A673 (cell line): ENCODE results near the gene NAA35. TPM values are rescaled to one million over a fixed set of nuclear protein-coding genes. Genes with fewer than 3 reads are reported as not detected.
"Not testable (repeated sequence)": the region's sequence is repeated elsewhere in the genome, so short reads cannot be mapped to it uniquely, and the experiment has no call there.

Source experiments
- BruUV-seq: library from RNA; stranded (reverse); fragments of 400-500 nt; replicated peaks from 2 replicates; lab custom pipeline; 2021; lab: Mats Ljungman, UMichigan
- CTCF ChIA-PET: fragments of 300-600 bp; sonication (Branson Sonifier 250); formaldehyde crosslinking; loops from one replicate; lab custom pipeline; 2022; ENCODE audit warnings: antibody characterized with exemption; lab: Charles Lee
- POLR2A ChIA-PET: fragments of 300-600 bp; sonication (Branson Sonifier 250); formaldehyde crosslinking; loops from one replicate; lab custom pipeline; 2022; ENCODE audit warnings: antibody characterized with exemption; ENCODE audit not compliant: low non-redundant PET; lab: Charles Lee
- DNase-seq: peaks from one replicate; pipeline ENCODE4 v3.0.0-alpha.2; 2015; ENCODE audit warnings: low spot score
- H3K27ac ChIP-seq: fragments of 200-600 bp; sonication (generic); 2 replicates; pipeline ENCODE4 v1.5.1; 2016; ENCODE audit warnings: mixed run types, low read depth, mild to moderate bottlenecking, mixed read lengths, antibody characterized with exemption, low read length; ENCODE audit not compliant: poor library complexity, severe bottlenecking
- H3K27me3 ChIP-seq: fragments of 200-600 bp; sonication (generic); replicated peaks from 2 replicates; pipeline ENCODE4 v1.6.1; 2017; ENCODE audit warnings: mixed run types, low read depth, mild to moderate bottlenecking, mixed read lengths, antibody characterized with exemption, low read length; ENCODE audit not compliant: insufficient read depth, poor library complexity
- H3K36me3 ChIP-seq: fragments of 200-600 bp; sonication (generic); 2 replicates; pipeline ENCODE4 v1.6.1; 2016; ENCODE audit warnings: mixed run types, mild to moderate bottlenecking, mixed read lengths, antibody characterized with exemption, low read length; ENCODE audit not compliant: insufficient read depth, poor library complexity, severe bottlenecking
- H3K4me1 ChIP-seq: fragments of 200-600 bp; sonication (generic); 2 replicates; pipeline ENCODE4 v1.6.1; 2017; ENCODE audit warnings: mixed run types, mild to moderate bottlenecking, mixed read lengths, antibody characterized with exemption, low read length; ENCODE audit not compliant: insufficient read depth, poor library complexity, severe bottlenecking
- H3K4me3 ChIP-seq: fragments of 200-600 bp; sonication (generic); 2 replicates; pipeline ENCODE4 v1.5.1; 2016; ENCODE audit warnings: low read depth, mixed run types, mild to moderate bottlenecking, mixed read lengths, low read length; ENCODE audit not compliant: poor library complexity, severe bottlenecking
- H3K9me3 ChIP-seq: fragments of 200-600 bp; sonication (generic); 2 replicates; pipeline ENCODE4 v1.6.1; 2016; ENCODE audit warnings: mixed run types, low read depth, mild to moderate bottlenecking, mixed read lengths, antibody characterized with exemption, low read length; ENCODE audit not compliant: poor library complexity, severe bottlenecking
- EZH2 ChIP-seq: fragments of 200-600 bp; sonication (generic); IDR thresholded peaks from 2 replicates; pipeline ENCODE4 v1.6.1; 2017; ENCODE audit warnings: borderline replicate concordance, low read depth, mild to moderate bottlenecking, mixed read lengths, antibody characterized with exemption, low read length; ENCODE audit not compliant: poor library complexity, severe bottlenecking
- intact Hi-C: fragments of 100-400 bp; cut with micrococcal nuclease; formaldehyde crosslinking; loops from one replicate; pipeline ENCODE4 v1.10.0; 2022; ENCODE audit not compliant: unreplicated experiment
- total RNA-seq: library from RNA; stranded (reverse); gene quantifications from 2 replicates; pipeline ENCODE4 v1.2.3, GENCODE V29; 2021
- TF ChIP-seq, protein P1 (sequence below): fragments of 300-800, 200-600 bp; sonication (generic); conservative IDR thresholded peaks from 2 replicates; pipeline ENCODE4 v1.5.1; 2017; ENCODE audit warnings: low read depth, mild to moderate bottlenecking, antibody characterized with exemption, low read length, moderate library complexity, mixed read lengths

Gene NAA35
- total RNA-seq, 1 experiment from 2014 or later = 28.4 TPM

DNA sequence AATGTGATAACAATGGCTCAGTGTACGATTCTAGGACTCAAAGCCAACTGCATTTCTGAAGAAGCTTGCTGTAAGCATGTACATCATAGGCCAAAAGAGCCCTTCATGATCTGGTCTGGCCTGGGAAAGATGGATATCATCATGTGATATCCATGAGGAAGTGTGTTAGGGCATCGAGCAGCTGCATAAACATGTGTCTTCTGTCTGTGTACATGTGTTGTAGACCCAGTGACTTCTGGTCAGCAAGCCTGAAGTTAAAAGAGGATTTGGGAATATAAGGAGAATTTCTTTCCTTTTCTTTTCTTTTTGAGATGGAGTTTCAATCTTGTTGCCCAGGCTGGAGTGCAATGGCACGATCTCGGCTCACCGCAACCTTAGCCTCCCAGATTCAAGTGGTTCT, 15.5 kb upstream of the NAA35 start:
- Histone ChIP-seq H3K27ac (no peak overlapping the region), H3K36me3 (no peaks in the 10 kb centered on the region), H3K4me3 (no peak overlapping the region), H3K9me3 (no peaks in the 10 kb centered on the region), H3K27me3 (peaks cover 14% of the 10 kb centered on the region), H3K4me1 (no peaks in the 10 kb centered on the region)
- no TSS peak for BruUV-seq
- no peak for DNase-seq
- intact Hi-C loops = no loop called here
- POLR2A ChIA-PET = no interaction called here
- CTCF ChIA-PET = no interaction called here
- TF ChIP-seq, protein P1, sequence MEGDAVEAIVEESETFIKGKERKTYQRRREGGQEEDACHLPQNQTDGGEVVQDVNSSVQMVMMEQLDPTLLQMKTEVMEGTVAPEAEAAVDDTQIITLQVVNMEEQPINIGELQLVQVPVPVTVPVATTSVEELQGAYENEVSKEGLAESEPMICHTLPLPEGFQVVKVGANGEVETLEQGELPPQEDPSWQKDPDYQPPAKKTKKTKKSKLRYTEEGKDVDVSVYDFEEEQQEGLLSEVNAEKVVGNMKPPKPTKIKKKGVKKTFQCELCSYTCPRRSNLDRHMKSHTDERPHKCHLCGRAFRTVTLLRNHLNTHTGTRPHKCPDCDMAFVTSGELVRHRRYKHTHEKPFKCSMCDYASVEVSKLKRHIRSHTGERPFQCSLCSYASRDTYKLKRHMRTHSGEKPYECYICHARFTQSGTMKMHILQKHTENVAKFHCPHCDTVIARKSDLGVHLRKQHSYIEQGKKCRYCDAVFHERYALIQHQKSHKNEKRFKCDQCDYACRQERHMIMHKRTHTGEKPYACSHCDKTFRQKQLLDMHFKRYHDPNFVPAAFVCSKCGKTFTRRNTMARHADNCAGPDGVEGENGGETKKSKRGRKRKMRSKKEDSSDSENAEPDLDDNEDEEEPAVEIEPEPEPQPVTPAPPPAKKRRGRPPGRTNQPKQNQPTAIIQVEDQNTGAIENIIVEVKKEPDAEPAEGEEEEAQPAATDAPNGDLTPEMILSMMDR = no peak
- no peak for TF ChIP-seq EZH2

GRCh38 chr9:85927076-85927475, 13.9 kb upstream of the NAA35 start:
- no TSS peak for BruUV-seq
- no peaks in the 10 kb centered on the region for H3K4me1 ChIP-seq
- CTCF ChIA-PET = no interaction called here

DNA sequence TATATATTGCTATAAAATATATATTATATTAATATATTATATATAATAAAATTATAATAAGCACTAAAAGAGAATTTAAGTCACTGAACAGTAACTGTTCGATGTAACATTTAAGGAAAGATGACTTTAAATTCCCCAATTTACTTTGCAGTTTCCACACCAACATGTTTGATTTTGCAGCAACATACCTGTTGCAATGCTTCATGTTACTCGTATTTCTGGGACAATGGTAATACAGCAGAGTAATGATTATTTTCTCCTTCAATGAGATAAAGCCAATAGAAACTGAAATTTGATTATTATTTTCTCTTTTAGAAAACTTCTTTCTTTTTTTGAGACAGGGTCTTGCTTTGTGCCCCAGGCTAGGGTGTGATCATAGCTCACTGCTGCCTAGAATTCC, 9.5 kb upstream of the NAA35 start:
- TF ChIP-seq, protein P1 = no peak
- Histone ChIP-seq H3K4me1 (no peaks in the 10 kb centered on the region), H3K9me3 (no peaks in the 10 kb centered on the region), H3K27ac (no peak overlapping the region), H3K4me3 (no peak overlapping the region), H3K27me3 (peaks cover 10% of the 10 kb centered on the region), H3K36me3 (no peaks in the 10 kb centered on the region)
- CTCF ChIA-PET = no interaction called here
- no TSS peak for BruUV-seq
- no peak for DNase-seq
- intact Hi-C loops = no loop called here
- POLR2A ChIA-PET = no interaction called here

More at GRCh38 chr9:85927076-85927475, 13.9 kb upstream of the NAA35 start:
- peaks cover 14% of the 10 kb centered on the region for H3K27me3 ChIP-seq
- no peak for DNase-seq
- no peaks in the 10 kb centered on the region for H3K36me3 ChIP-seq
- POLR2A ChIA-PET = no interaction called here
- intact Hi-C loops = no loop called here
- H3K9me3 ChIP-seq = no peaks in the 10 kb centered on the region
- TF ChIP-seq EZH2 = no peak
- TF ChIP-seq, protein P1 = no peak
- no peak overlapping the region for H3K27ac ChIP-seq
- H3K4me3 ChIP-seq = no peak overlapping the region

DNA sequence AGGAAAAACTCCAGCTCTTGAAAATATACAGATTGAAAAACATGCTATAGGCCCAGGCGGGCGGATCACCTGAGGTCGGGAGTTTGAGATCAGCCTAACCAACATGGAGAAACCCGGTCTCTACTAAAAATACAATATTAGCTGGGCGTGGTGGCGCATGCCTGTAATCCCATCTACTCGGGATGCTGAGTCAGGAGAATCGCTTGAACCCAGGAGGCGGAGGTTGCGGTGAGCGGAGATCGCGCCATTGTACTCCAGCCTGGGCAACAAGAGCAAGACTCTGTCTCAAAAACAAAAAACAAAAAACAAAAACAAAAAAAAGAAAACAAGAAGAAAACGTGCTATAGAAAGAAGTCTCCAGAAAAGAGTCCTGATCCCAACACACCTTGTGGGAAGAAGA, 5.0 kb upstream of the NAA35 start:
- POLR2A ChIA-PET, BruUV-seq: not testable (repeated sequence)

More for the DNA sequence above, 5.0 kb upstream of the NAA35 start:
- H3K27ac ChIP-seq, H3K4me1 ChIP-seq, DNase-seq, H3K36me3 ChIP-seq, CTCF ChIA-PET, intact Hi-C loops, H3K9me3 ChIP-seq, H3K27me3 ChIP-seq, H3K4me3 ChIP-seq: not testable (repeated sequence)
